CD14-positive monocyte (primary cell): ENCODE data around the gene HAO1. TPM values are rescaled to one million over a fixed set of nuclear protein-coding genes. Genes with fewer than 3 reads are reported as not detected.

Experiments
- DNase-seq, 3 donors: peaks; one replicate each; pipeline ENCODE4 v3.0.0-alpha.2; 2011 to 2022
- H2AFZ ChIP-seq: 2 replicates; pipeline ENCODE4 v1.6.0; 2012; ENCODE audit warnings: mild to moderate bottlenecking, low read depth, low read length, inconsistent platforms; ENCODE audit not compliant: insufficient read depth, poor library complexity, severe bottlenecking
- H3K27ac ChIP-seq, 2 donors: 1 replicate in 1 of 2; 2 replicates in 1 of 2; pipeline ENCODE4 v1.5.1; 2012 to 2013; ENCODE audit warnings: low read length in 2 of 2, control low read depth in 1 of 2, inconsistent platforms in 1 of 2, low read depth in 1 of 2, mild to moderate bottlenecking in 1 of 2
- H3K27me3 ChIP-seq, 2 donors: one replicate each; pipeline versions ENCODE4 v1.6.0 to v1.6.1; 2011 to 2013; ENCODE audit warnings: low read length in 2 of 2; ENCODE audit not compliant: control insufficient read depth in 2 of 2, insufficient read depth in 2 of 2
- H3K36me3 ChIP-seq, 2 donors: replicated peaks in 1 of 2; 1 replicate in 1 of 2; 2 replicates in 1 of 2; pipeline versions ENCODE4 v1.5.1 to v1.6.1; 2012 to 2013; ENCODE audit warnings: low read length in 2 of 2, control low read depth in 1 of 2, inconsistent platforms in 1 of 2, mild to moderate bottlenecking in 1 of 2; ENCODE audit not compliant: insufficient read depth in 2 of 2, control insufficient read depth in 1 of 2
- H3K4me1 ChIP-seq, 2 donors: 1 replicate in 1 of 2; 2 replicates in 1 of 2; pipeline versions ENCODE4 v1.5.1 to v1.6.1; 2012 to 2013; ENCODE audit warnings: low read length in 2 of 2, control low read depth in 1 of 2, inconsistent platforms in 1 of 2, mild to moderate bottlenecking in 1 of 2, moderate library complexity in 1 of 2; ENCODE audit not compliant: insufficient read depth in 2 of 2, control insufficient read depth in 1 of 2
- H3K4me2 ChIP-seq: replicated peaks from 2 replicates; pipeline ENCODE3; 2012; ENCODE audit warnings: low read length, moderate library complexity, mild to moderate bottlenecking; ENCODE audit not compliant: poor library complexity, severe bottlenecking; ENCODE audit errors: extremely low read depth
- H3K4me3 ChIP-seq, 3 experiments: fragments of 200-600 bp in 1 of 3; sonication (generic) in 1 of 3; replicated peaks in 1 of 3; 1 replicate in 2 of 3; 2 replicates in 1 of 3; pipeline ENCODE4 v1.5.1; 2011 to 2013; ENCODE audit warnings: low read length in 3 of 3, mild to moderate bottlenecking in 3 of 3, control low read depth in 2 of 3, low read depth in 2 of 3, inconsistent platforms in 1 of 3, moderate library complexity in 1 of 3
- H3K79me2 ChIP-seq: 2 replicates; pipeline ENCODE4 v1.6.0; 2012; ENCODE audit warnings: mild to moderate bottlenecking, control low read depth, inconsistent platforms, low read length, moderate library complexity; ENCODE audit not compliant: insufficient read depth
- H3K9ac ChIP-seq: 2 replicates; pipeline ENCODE4 v1.6.0; 2017; ENCODE audit warnings: low read length, mild to moderate bottlenecking; ENCODE audit not compliant: insufficient read depth, poor library complexity, severe bottlenecking
- H3K9me3 ChIP-seq, 2 donors: replicated peaks in 1 of 2; 1 replicate in 1 of 2; 2 replicates in 1 of 2; pipeline versions ENCODE4 v1.5.1 to v1.6.1; 2012 to 2013; ENCODE audit warnings: low read length in 2 of 2, control low read depth in 1 of 2; ENCODE audit not compliant: control insufficient read depth in 1 of 2, insufficient read depth in 1 of 2
- H4K20me1 ChIP-seq: 2 replicates; pipeline ENCODE4 v1.6.0; 2012; ENCODE audit warnings: mild to moderate bottlenecking, low read length, control low read depth, moderate library complexity; ENCODE audit not compliant: insufficient read depth
- H3K27ac Mint-ChIP-seq, 7 donors: one replicate each; pipeline ENCODE4 v1.8.0; 2020; ENCODE audit warnings: mild to moderate bottlenecking in 7 of 7, mixed read lengths in 7 of 7, moderate library complexity in 6 of 7, inconsistent platforms in 2 of 7
- H3K27me3 Mint-ChIP-seq, 3 donors: one replicate each; pipeline ENCODE4 v1.8.0; 2021 to 2022; ENCODE audit warnings: low read depth in 3 of 3, mild to moderate bottlenecking in 3 of 3, mixed read lengths in 3 of 3, moderate library complexity in 3 of 3, inconsistent platforms in 1 of 3
- H3K36me3 Mint-ChIP-seq, 2 donors: one replicate each; pipeline ENCODE4 v1.8.0; 2020; ENCODE audit warnings: mixed read lengths in 2 of 2, inconsistent platforms in 1 of 2, mild to moderate bottlenecking in 1 of 2
- H3K4me1 Mint-ChIP-seq: one replicate; pipeline ENCODE4 v1.8.0; 2020; ENCODE audit warnings: mild to moderate bottlenecking, mixed read lengths
- H3K4me3 Mint-ChIP-seq, 2 donors: one replicate each; pipeline ENCODE4 v1.8.0; 2020; ENCODE audit warnings: mild to moderate bottlenecking in 2 of 2, mixed read lengths in 2 of 2, moderate library complexity in 1 of 2
- H3K9me3 Mint-ChIP-seq, 7 donors: one replicate each; pipeline ENCODE4 v1.8.0; 2020 to 2022; ENCODE audit warnings: mixed read lengths in 7 of 7, mild to moderate bottlenecking in 6 of 7, moderate library complexity in 6 of 7, inconsistent platforms in 2 of 7
- CTCF ChIP-seq: fragments of 200-600 bp; IDR thresholded peaks from one replicate; pipeline ENCODE4 v1.8.0; 2022; ENCODE audit warnings: antibody characterized with exemption, mild to moderate bottlenecking
- WGBS: methylation state at CpG from one replicate; pipeline ENCODE4 v1.1.5; 2013; ENCODE audit warnings: missing lambda C conversion rate; ENCODE audit not compliant: insufficient coverage; 5-methylcytosine and 5-hydroxymethylcytosine counted together
- intact Hi-C, 2 donors: fragments of 100-400 bp; cut with micrococcal nuclease; formaldehyde crosslinking; loops; one replicate each; pipeline versions ENCODE4 v1.15.0 to v1.15.1; 2023
- polyA plus RNA-seq, 3 donors: library from polyadenylated mRNA; depleted of rRNA in 1 of 3; unstranded in 2 of 3; stranded (reverse) in 1 of 3; fragments of 300-500 nt in 2 of 3; fragments of >200 nt in 1 of 3; fragmentation: Illumina TruSeq in 2 of 3; gene quantifications; 1 replicate in 2 of 3; 2 replicates in 1 of 3; pipeline ENCODE4 v1.2.3, GENCODE V29; 2012 to 2021

The HAO1 gene
- polyA plus RNA-seq, 3 donors: not detected

GRCh38 chr20:7868108-7868507, 72.2 kb downstream of the HAO1 start:
- H3K27me3 Mint-ChIP-seq: peaks cover 0 to 8% (median 3%) of the 10 kb centered on the region in 3 donors
- Histone ChIP-seq H3K27me3 (no peaks in the 10 kb centered on the region), H3K4me1 (no peaks in the 10 kb centered on the region), H2AFZ (no peak overlapping the region), H4K20me1 (no peaks in the 10 kb centered on the region), H3K27ac (no peak overlapping the region), H3K9me3 (no peaks in the 10 kb centered on the region), H3K4me2 (no peak overlapping the region), H3K4me3 (no peak overlapping the region), H3K36me3 (no peaks in the 10 kb centered on the region), H3K9ac (no peak overlapping the region), H3K79me2 (no peaks in the 10 kb centered on the region)
- no peak for DNase-seq
- TF ChIP-seq CTCF: no peak
- no peak overlapping the region for H3K4me3 Mint-ChIP-seq
- intact Hi-C loops: no loop called here
- no peaks in the 10 kb centered on the region for H3K4me1 Mint-ChIP-seq
- WGBS: 86% methylated on average over 2 of the region's 2 CpGs
- no peak overlapping the region for H3K27ac Mint-ChIP-seq
- no peaks in the 10 kb centered on the region for H3K9me3 Mint-ChIP-seq
- no peaks in the 10 kb centered on the region for H3K36me3 Mint-ChIP-seq

- DNase-seq: no peak
These were observed 74.0 kb downstream of the HAO1 start for GRCh38 chr20:7866285-7866684.

More at GRCh38 chr20:7866285-7866684, 74.0 kb downstream of the HAO1 start:
- no peak overlapping the region for H3K9ac ChIP-seq
- no peaks in the 10 kb centered on the region for H3K79me2 ChIP-seq
- Mint-ChIP-seq H3K9me3 (no peaks in the 10 kb centered on the region), H3K27ac (no peak overlapping the region), H3K36me3 (no peaks in the 10 kb centered on the region), H3K4me1 (no peaks in the 10 kb centered on the region), H3K27me3 (peaks cover 0 to 11% (median 5%) of the 10 kb centered on the region in 3 donors), H3K4me3 (no peak overlapping the region)
- intact Hi-C loops: no loop called here
- H2AFZ ChIP-seq: no peak overlapping the region
- no peaks in the 10 kb centered on the region for H4K20me1 ChIP-seq
- no peaks in the 10 kb centered on the region for H3K36me3 ChIP-seq
- H3K9me3 ChIP-seq: no peaks in the 10 kb centered on the region
- WGBS: 93% methylated on average over 6 of the region's 11 CpGs
- no peaks in the 10 kb centered on the region for H3K27me3 ChIP-seq
- no peak overlapping the region for H3K4me3 ChIP-seq
- H3K4me1 ChIP-seq: no peaks in the 10 kb centered on the region
- no peak for TF ChIP-seq CTCF
- no peak overlapping the region for H3K27ac ChIP-seq
- H3K4me2 ChIP-seq: no peak overlapping the region
